Lung (tissue), 12 donors: ENCODE results near the gene MRFAP1. TPM values are rescaled to one million over a fixed set of nuclear protein-coding genes. Genes with fewer than 3 reads are reported as not detected.
"Not testable (repeated sequence)": the region's sequence is repeated elsewhere in the genome, so short reads cannot be mapped to it uniquely, and the experiment has no call there.

Source experiments
- ATAC-seq: fragments of 200-7000 bp; cut with Tn5 transposase; one replicate; pipeline ENCODE4 v1.9.1; 2020; ENCODE audit warnings: moderate number of reproducible peaks; ENCODE audit not compliant: insufficient read depth, low FRiP score
- DNase-seq, 3 donors: peaks; one replicate each; pipeline ENCODE4 v3.0.0-alpha.2; 2013 to 2017
- H3K27ac ChIP-seq, 2 donors: one replicate each; pipeline ENCODE4 v1.5.1; 2013; ENCODE audit warnings: mild to moderate bottlenecking in 2 of 2, moderate library complexity in 2 of 2, control low read depth in 1 of 2, inconsistent platforms in 1 of 2, low read depth in 1 of 2, low read length in 1 of 2
- H3K27me3 ChIP-seq, 3 donors: one replicate each; pipeline ENCODE4 v1.5.1; 2013; ENCODE audit warnings: low read length in 2 of 3; ENCODE audit not compliant: control insufficient read depth in 3 of 3, insufficient read depth in 3 of 3
- H3K36me3 ChIP-seq, 4 donors: one replicate each; pipeline ENCODE4 v1.5.1; 2013; ENCODE audit warnings: low read length in 4 of 4, mild to moderate bottlenecking in 1 of 4, moderate library complexity in 1 of 4; ENCODE audit not compliant: control insufficient read depth in 4 of 4, insufficient read depth in 4 of 4
- H3K4me1 ChIP-seq, 5 donors: one replicate each; pipeline ENCODE4 v1.5.1; 2013; ENCODE audit warnings: low read length in 5 of 5, mild to moderate bottlenecking in 2 of 5, moderate library complexity in 1 of 5; ENCODE audit not compliant: control insufficient read depth in 5 of 5, insufficient read depth in 5 of 5
- H3K4me3 ChIP-seq: one replicate; pipeline ENCODE4 v1.5.1; 2013; ENCODE audit warnings: mild to moderate bottlenecking, control low read depth, moderate library complexity
- H3K9ac ChIP-seq, 2 donors: one replicate each; pipeline ENCODE4 v1.5.1; 2013; ENCODE audit warnings: low read length in 2 of 2, control low read depth in 1 of 2; ENCODE audit not compliant: insufficient read depth in 1 of 2
- H3K9me3 ChIP-seq, 4 donors: one replicate each; pipeline ENCODE4 v1.5.1; 2013; ENCODE audit warnings: low read length in 3 of 4, mild to moderate bottlenecking in 1 of 4, moderate library complexity in 1 of 4; ENCODE audit not compliant: control insufficient read depth in 4 of 4, insufficient read depth in 3 of 4
- WGBS, 2 donors: extraction: QIAGEN DNeasy Blood & Tissue Kit; methylation state at CpG; one replicate each; pipeline ENCODE4 v1.1.7; 2013; 5-methylcytosine and 5-hydroxymethylcytosine counted together
- polyA plus RNA-seq, 2 donors: library from polyadenylated mRNA; stranded (reverse); fragments of 200-250 nt; gene quantifications; one replicate each; pipeline ENCODE4 v1.2.1, GENCODE V29; 2013
- total RNA-seq, 2 donors: library from RNA; depleted of rRNA in 1 of 2; stranded (reverse); fragments of >200 nt in 1 of 2; gene quantifications; one replicate each; pipeline ENCODE4 v1.2.1, GENCODE V29; 2014 to 2021
- TF ChIP-seq, protein P1 (sequence below): IDR thresholded peaks from 2 replicates; pipeline ENCODE4 v1.5.1; 2012; ENCODE audit warnings: mild to moderate bottlenecking; ENCODE audit errors: control extremely low read depth, extremely low read depth
- donor health status: control.
- donor health status: control.
- donor health status: Bipolar disorder and iron deficiency.
- donor health status: healthy.
- donor health status: DM: yes; HTN: yes; CAD: no.

Gene MRFAP1
- total and polyA plus RNA-seq, 4 donors, result 183 to 286 (median 218) TPM

- no peaks in the 10 kb centered on the region for H3K4me1 ChIP-seq
- no peak for ATAC-seq
- peaks cover 0 to 2% (median 0%) of the 10 kb centered on the region in 4 donors for H3K36me3 ChIP-seq
- DNase-seq, result no peak
- H3K27me3 ChIP-seq, result no peaks in the 10 kb centered on the region
- WGBS, 2 donors, result 79 to 89% methylated on average over 3 of the region's 3 CpGs
- no peak overlapping the region for H3K4me3 ChIP-seq
- TF ChIP-seq, protein P1, sequence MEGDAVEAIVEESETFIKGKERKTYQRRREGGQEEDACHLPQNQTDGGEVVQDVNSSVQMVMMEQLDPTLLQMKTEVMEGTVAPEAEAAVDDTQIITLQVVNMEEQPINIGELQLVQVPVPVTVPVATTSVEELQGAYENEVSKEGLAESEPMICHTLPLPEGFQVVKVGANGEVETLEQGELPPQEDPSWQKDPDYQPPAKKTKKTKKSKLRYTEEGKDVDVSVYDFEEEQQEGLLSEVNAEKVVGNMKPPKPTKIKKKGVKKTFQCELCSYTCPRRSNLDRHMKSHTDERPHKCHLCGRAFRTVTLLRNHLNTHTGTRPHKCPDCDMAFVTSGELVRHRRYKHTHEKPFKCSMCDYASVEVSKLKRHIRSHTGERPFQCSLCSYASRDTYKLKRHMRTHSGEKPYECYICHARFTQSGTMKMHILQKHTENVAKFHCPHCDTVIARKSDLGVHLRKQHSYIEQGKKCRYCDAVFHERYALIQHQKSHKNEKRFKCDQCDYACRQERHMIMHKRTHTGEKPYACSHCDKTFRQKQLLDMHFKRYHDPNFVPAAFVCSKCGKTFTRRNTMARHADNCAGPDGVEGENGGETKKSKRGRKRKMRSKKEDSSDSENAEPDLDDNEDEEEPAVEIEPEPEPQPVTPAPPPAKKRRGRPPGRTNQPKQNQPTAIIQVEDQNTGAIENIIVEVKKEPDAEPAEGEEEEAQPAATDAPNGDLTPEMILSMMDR, result no peak
- H3K9me3 ChIP-seq, result no peaks in the 10 kb centered on the region
- no peak overlapping the region for H3K9ac ChIP-seq
- no peak overlapping the region for H3K27ac ChIP-seq
Observed at GRCh38 chr4:6627832-6628231, 12.7 kb upstream of the MRFAP1 start.

GRCh38 chr4:6628484-6628883 is 12.0 kb upstream of the MRFAP1 start:
- not testable (repeated sequence) for H3K9me3 ChIP-seq, DNase-seq, H3K27ac ChIP-seq, H3K4me3 ChIP-seq, H3K36me3 ChIP-seq, ATAC-seq, H3K9ac ChIP-seq, H3K4me1 ChIP-seq, H3K27me3 ChIP-seq
- WGBS, 2 donors, result 100% methylated on average over 1 of the region's 1 CpG

DNA sequence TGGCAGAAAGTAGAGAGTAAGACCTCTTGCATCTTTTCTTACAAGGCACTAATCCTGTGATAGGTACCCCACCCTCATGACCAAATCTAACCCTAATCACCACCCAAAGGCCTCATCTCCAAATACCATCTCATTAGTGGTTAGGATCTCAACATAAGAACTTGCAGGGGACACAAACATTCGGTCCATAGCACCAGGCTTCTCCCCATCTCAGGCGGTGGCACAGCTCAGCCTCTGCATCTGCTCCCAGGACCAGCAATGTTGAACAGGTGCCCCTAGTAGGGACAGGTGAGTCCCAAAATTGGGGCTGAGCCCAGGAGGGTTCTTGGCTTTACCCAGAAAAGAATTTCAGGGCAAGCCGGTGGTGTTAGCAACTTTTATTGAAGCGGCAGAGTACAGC is 8.4 kb upstream of the MRFAP1 start:
- TF ChIP-seq, protein P1, result no peak
- H3K4me1 ChIP-seq, result peaks cover 0 to 3% (median 0%) of the 10 kb centered on the region in 5 donors
- WGBS, 2 donors, result 96 to 98% methylated on average over 4 of the region's 4 CpGs
- H3K4me3 ChIP-seq, result no peak overlapping the region
- no peak for DNase-seq
- H3K27ac ChIP-seq, result no peak overlapping the region
- no peaks in the 10 kb centered on the region for H3K27me3 ChIP-seq
- H3K9me3 ChIP-seq, result no peaks in the 10 kb centered on the region
- no peak overlapping the region for H3K9ac ChIP-seq
- no peaks in the 10 kb centered on the region for H3K36me3 ChIP-seq
- no peak for ATAC-seq

DNA sequence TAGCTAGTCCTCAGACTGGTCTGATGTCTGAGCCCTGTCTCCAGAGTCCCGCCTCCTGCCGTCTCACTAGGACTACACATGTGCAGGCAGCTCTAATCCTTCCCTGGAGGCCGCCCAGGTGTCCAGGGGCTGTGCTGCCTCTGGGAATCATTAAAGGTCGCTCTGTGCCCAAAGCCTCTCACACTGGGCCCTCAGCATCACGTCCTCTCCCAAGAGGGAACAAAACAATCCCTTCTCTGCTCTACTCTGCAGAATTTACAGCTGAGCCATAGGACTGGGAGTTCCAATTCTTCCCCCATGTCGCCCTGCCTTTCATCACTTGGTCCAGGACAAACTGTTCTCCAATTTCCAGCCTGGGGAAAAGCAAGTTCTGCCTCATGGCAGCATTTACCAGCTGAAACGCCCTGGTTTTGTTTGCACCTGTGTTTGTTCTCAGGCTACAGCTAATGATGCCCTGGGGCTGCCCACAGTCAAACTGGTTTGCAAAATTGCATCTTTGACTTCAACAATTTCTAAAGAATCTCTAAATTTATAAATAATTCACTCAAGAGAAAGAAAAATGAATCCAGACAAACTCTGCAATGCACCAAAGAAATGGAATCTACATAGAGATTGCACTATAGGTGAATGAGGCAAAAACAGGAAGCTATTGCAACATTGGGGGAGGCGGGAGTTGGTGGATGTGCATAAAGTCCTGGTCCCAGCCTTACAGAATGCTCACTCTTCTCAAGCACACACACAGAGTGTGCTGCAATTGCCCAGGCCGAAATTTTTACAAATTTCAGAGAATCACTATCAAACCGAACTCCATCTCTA is 7.2 kb upstream of the MRFAP1 start:
- no peak overlapping the region for H3K9ac ChIP-seq
- H3K9me3 ChIP-seq, result no peaks in the 10 kb centered on the region
- H3K36me3 ChIP-seq, result no peaks in the 10 kb centered on the region
- H3K27ac ChIP-seq, result no peak overlapping the region
- H3K27me3 ChIP-seq, result no peaks in the 10 kb centered on the region
- DNase-seq (peak in 1 of 3 donors; percentile 13), ATAC-seq (no peak)
- H3K4me3 ChIP-seq, result no peak overlapping the region
- H3K4me1 ChIP-seq, result peaks cover 0 to 3% (median 0%) of the 10 kb centered on the region in 5 donors
- WGBS, 2 donors, result 68 to 78% methylated on average over 10 of the region's 10 CpGs
- TF ChIP-seq, protein P1, result no peak
